GM23338 (cell line): ENCODE measurements around the gene CRYBG1. TPM values are rescaled to one million over a fixed set of nuclear protein-coding genes. Genes with fewer than 3 reads are reported as not detected.

Experiments used
- ATAC-seq: fragments of 200-7000 bp; cut with Tn5 transposase; 3 replicates; pipeline ENCODE4 v1.9.1; 2020
- DNase-seq: peaks from one replicate; pipeline ENCODE4 v3.0.0-alpha.2; 2015; ENCODE audit warnings: low spot score
- H2AFZ ChIP-seq: fragments of 200-600 bp; sonication (generic); 2 replicates; pipeline ENCODE4 v1.8.0; 2016; ENCODE audit warnings: antibody characterized with exemption, mild to moderate bottlenecking, moderate library complexity
- H3F3A ChIP-seq: fragments of 200-600 bp; sonication (generic); replicated peaks from 2 replicates; pipeline ENCODE4 v1.8.0; 2017; ENCODE audit warnings: antibody characterized with exemption, mixed run types, low read depth
- H3K27ac ChIP-seq: fragments of 200-600 bp; sonication (generic); 2 replicates; pipeline ENCODE4 v1.6.1; 2016; ENCODE audit warnings: low read depth
- H3K27me3 ChIP-seq: fragments of 200-600 bp; sonication (generic); 2 replicates; pipeline ENCODE4 v1.8.0; 2016; ENCODE audit warnings: mild to moderate bottlenecking, mixed run types, moderate library complexity; ENCODE audit not compliant: insufficient read depth
- H3K36me3 ChIP-seq: fragments of 200-600 bp; sonication (generic); 2 replicates; pipeline ENCODE4 v1.8.0; 2016; ENCODE audit warnings: mild to moderate bottlenecking; ENCODE audit not compliant: insufficient read depth
- H3K4me1 ChIP-seq: fragments of 200-600 bp; sonication (generic); 2 replicates; pipeline ENCODE4 v1.8.0; 2016; ENCODE audit warnings: mild to moderate bottlenecking, moderate library complexity; ENCODE audit not compliant: insufficient read depth
- H3K4me2 ChIP-seq: fragments of 200-600 bp; sonication (generic); 2 replicates; pipeline ENCODE4 v1.7.1; 2017; ENCODE audit warnings: mixed run types
- H3K4me3 ChIP-seq: fragments of 200-600 bp; sonication (generic); 2 replicates; pipeline ENCODE4 v1.6.1; 2016; ENCODE audit warnings: mixed run types
- H3K79me2 ChIP-seq: fragments of 200-600 bp; sonication (generic); replicated peaks from 2 replicates; pipeline ENCODE4 v1.8.0; 2017; ENCODE audit warnings: mild to moderate bottlenecking; ENCODE audit not compliant: insufficient read depth
- H3K9me2 ChIP-seq: fragments of 200-600 bp; sonication (generic); 2 replicates; pipeline ENCODE4 v1.8.0; 2017; ENCODE audit not compliant: insufficient read depth
- H4K20me1 ChIP-seq: fragments of 200-600 bp; sonication (generic); replicated peaks from 2 replicates; pipeline ENCODE4 v1.8.0; 2017; ENCODE audit warnings: mild to moderate bottlenecking; ENCODE audit not compliant: insufficient read depth
- H3K27ac Mint-ChIP-seq: 2 replicates; pipeline ENCODE4 v1.8.0; 2020; ENCODE audit warnings: inconsistent platforms, mild to moderate bottlenecking, moderate library complexity, mixed read lengths
- H3K27me3 Mint-ChIP-seq: 3 replicates; pipeline ENCODE4 v1.8.0; 2022; ENCODE audit warnings: low read depth, mild to moderate bottlenecking, moderate library complexity, mixed read lengths, inconsistent platforms; ENCODE audit not compliant: insufficient read depth, poor library complexity
- H3K36me3 Mint-ChIP-seq: 3 replicates; pipeline ENCODE4 v1.8.0; 2021; ENCODE audit warnings: low read depth, mild to moderate bottlenecking, inconsistent platforms, moderate library complexity, mixed read lengths
- H3K4me1 Mint-ChIP-seq: 3 replicates; pipeline ENCODE4 v1.8.0; 2020; ENCODE audit warnings: mild to moderate bottlenecking, inconsistent platforms, mixed read lengths
- H3K4me3 Mint-ChIP-seq: 3 replicates; pipeline ENCODE4 v1.8.0; 2021; ENCODE audit warnings: moderate library complexity, mild to moderate bottlenecking, inconsistent platforms, mixed read lengths
- H3K9me3 Mint-ChIP-seq: 3 replicates; pipeline ENCODE4 v1.8.0; 2020; ENCODE audit warnings: moderate library complexity, mild to moderate bottlenecking, inconsistent platforms, mixed read lengths
- CREB1 ChIP-seq: fragments of 250-450 bp; sonication (Bioruptor Pico); IDR thresholded peaks from 2 replicates; pipeline ENCODE4 v1.5.0; 2020; ENCODE audit warnings: low read depth, mild to moderate bottlenecking, moderate library complexity
- CTCF ChIP-seq, 2 experiments: fragments of 200-600 bp in 1 of 2; sonication (generic) in 1 of 2; conservative IDR thresholded peaks; 2 replicates each; pipeline versions ENCODE4 v1.5.1 to v1.6.1; 2016 to 2017; ENCODE audit warnings: antibody characterized with exemption in 2 of 2, low read depth in 2 of 2, mild to moderate bottlenecking in 2 of 2, moderate library complexity in 1 of 2
- EZH2phosphoT487 ChIP-seq: fragments of 200-600 bp; sonication (generic); IDR thresholded peaks from one replicate; pipeline ENCODE4 v1.8.1; 2018; ENCODE audit warnings: antibody characterized with exemption; ENCODE audit not compliant: unreplicated experiment
- JUNB ChIP-seq: IDR thresholded peaks from one replicate; pipeline ENCODE4 v1.6.1; 2016; ENCODE audit warnings: antibody characterized with exemption; ENCODE audit not compliant: unreplicated experiment
- NANOG ChIP-seq: IDR thresholded peaks from 2 replicates; pipeline ENCODE4 v1.6.1; 2016; ENCODE audit warnings: antibody characterized with exemption, borderline replicate concordance
- POLR2AphosphoS5 ChIP-seq: IDR thresholded peaks from 2 replicates; pipeline ENCODE4 v1.6.1; 2016; ENCODE audit warnings: antibody characterized with exemption, low read depth
- STAT1 ChIP-seq: IDR thresholded peaks from one replicate; pipeline ENCODE4 v1.6.1; 2016; ENCODE audit warnings: antibody characterized with exemption; ENCODE audit not compliant: unreplicated experiment
- ZNF114 ChIP-seq: fragments of 250-450 bp; sonication (Bioruptor Pico); IDR thresholded peaks from 2 replicates; pipeline ENCODE4 v1.5.0; 2020; ENCODE audit warnings: mild to moderate bottlenecking, moderate library complexity
- ZNF331 ChIP-seq: fragments of 250-450 bp; sonication (Bioruptor Pico); IDR thresholded peaks from 2 replicates; pipeline ENCODE4 v1.5.0; 2020; ENCODE audit warnings: low read depth, mild to moderate bottlenecking, moderate library complexity
- ZNF462 ChIP-seq: fragments of 250-450 bp; sonication (Bioruptor Pico); IDR thresholded peaks from 2 replicates; pipeline ENCODE4 v1.5.0; 2020; ENCODE audit warnings: mild to moderate bottlenecking, moderate library complexity
- polyA plus RNA-seq: library from polyadenylated mRNA; unstranded; fragments of >200 nt; fragmentation: Nextera tagmentation; extraction: Ambion mirVana; gene quantifications from 2 replicates; pipeline ENCODE4 v1.2.1, GENCODE V29; 2016
- total RNA-seq: library from RNA; depleted of rRNA; stranded (reverse); fragments of >200 nt; shearing (Covaris generic); gene quantifications from 2 replicates; pipeline ENCODE4 v1.2.3, GENCODE V29; 2014

CRYBG1 gene
- total and polyA plus RNA-seq, 2 experiments from 2014 or later = 3.7 to 17.2 TPM

- TF ChIP-seq CTCF (conservative IDR thresholded peaks at IDR 0.05; ENCODE audit: low read depth in 2 of 2) (no peak), NANOG (no peak), ZNF462 (CRISPR knock-in tag) (no peak), EZH2phosphoT487 (no peak), JUNB (no peak)
Measured at GRCh38 chr6:106490030-106490429, 129.5 kb downstream of the CRYBG1 start (continued).

GRCh38 chr6:106490436-106490835 lies 129.9 kb downstream of the CRYBG1 start:
- ATAC-seq = no peak
- Histone ChIP-seq H3F3A (no peaks in the 10 kb centered on the region), H3K4me2 (no peak overlapping the region)
- TF ChIP-seq ZNF114 (CRISPR knock-in tag) (no peak), POLR2AphosphoS5 (no peak), ZNF331 (no peak), CREB1 (CRISPR knock-in tag) (no peak), EZH2phosphoT487 (no peak), STAT1 (no peak), CTCF (conservative IDR thresholded peaks at IDR 0.05; ENCODE audit: low read depth in 2 of 2) (no peak)

More at GRCh38 chr6:106490436-106490835, 129.9 kb downstream of the CRYBG1 start:
- Histone ChIP-seq H3K27me3 (peaks cover 29% of the 10 kb centered on the region), H2AFZ (no peak overlapping the region), H3K4me1 (peaks cover 20% of the 10 kb centered on the region), H3K9me2 (no peaks in the 10 kb centered on the region), H3K79me2 (no peaks in the 10 kb centered on the region), H3K36me3 (no peaks in the 10 kb centered on the region), H4K20me1 (no peaks in the 10 kb centered on the region), H3K4me3 (no peak overlapping the region), H3K27ac (no peak overlapping the region)
- no peaks in the 10 kb centered on the region for H3K9me3 Mint-ChIP-seq
- no peaks in the 10 kb centered on the region for H3K36me3 Mint-ChIP-seq
- H3K4me1 Mint-ChIP-seq = peaks cover 41% of the 10 kb centered on the region
- H3K4me3 Mint-ChIP-seq = no peak overlapping the region
- peaks cover 3% of the 10 kb centered on the region for H3K27me3 Mint-ChIP-seq
- DNase-seq = no peak
- H3K27ac Mint-ChIP-seq = no peak overlapping the region
